HG02678 (cell line): ENCODE data around the gene CALM3.

Experiments
- ATAC-seq: cut with Tn5 transposase; IDR thresholded peaks from one replicate; pipeline ENCODE4 v1.9.1; 2021; ENCODE audit warnings: mild to moderate bottlenecking, moderate library complexity; ENCODE audit not compliant: unreplicated experiment

CALM3 gene

DNA sequence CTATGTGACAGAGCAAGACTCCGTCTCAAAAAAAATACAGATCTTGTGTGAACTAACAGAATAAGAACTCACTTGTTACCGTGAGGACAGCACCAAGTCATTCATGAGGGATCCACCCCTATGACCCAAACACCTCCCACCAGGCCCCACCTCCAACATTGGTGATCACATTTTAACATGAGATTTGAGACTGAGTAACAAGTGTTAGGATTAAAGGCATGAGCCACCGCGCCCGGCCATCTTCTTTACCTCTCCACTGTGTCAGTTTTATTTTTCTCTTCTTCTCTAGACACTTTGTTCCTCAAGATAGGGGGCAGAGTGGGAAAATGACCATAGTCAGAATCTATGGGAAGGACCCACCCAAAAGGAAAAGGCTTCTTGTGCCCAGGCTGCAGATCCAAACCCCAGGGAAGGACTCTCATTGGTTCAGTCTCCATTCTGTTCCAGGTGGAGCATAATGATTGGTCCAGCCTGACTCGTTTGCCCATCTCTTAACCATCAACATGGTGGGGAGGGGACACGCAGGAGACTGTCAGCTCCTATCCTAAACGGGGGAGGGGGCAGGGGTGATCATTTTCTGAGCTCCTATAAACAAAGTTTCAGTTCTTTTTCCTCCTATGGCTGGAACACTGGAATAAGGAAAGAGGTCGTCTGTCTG, 1.3 kb upstream of the CALM3 start:
- ATAC-seq = no peak

DNA sequence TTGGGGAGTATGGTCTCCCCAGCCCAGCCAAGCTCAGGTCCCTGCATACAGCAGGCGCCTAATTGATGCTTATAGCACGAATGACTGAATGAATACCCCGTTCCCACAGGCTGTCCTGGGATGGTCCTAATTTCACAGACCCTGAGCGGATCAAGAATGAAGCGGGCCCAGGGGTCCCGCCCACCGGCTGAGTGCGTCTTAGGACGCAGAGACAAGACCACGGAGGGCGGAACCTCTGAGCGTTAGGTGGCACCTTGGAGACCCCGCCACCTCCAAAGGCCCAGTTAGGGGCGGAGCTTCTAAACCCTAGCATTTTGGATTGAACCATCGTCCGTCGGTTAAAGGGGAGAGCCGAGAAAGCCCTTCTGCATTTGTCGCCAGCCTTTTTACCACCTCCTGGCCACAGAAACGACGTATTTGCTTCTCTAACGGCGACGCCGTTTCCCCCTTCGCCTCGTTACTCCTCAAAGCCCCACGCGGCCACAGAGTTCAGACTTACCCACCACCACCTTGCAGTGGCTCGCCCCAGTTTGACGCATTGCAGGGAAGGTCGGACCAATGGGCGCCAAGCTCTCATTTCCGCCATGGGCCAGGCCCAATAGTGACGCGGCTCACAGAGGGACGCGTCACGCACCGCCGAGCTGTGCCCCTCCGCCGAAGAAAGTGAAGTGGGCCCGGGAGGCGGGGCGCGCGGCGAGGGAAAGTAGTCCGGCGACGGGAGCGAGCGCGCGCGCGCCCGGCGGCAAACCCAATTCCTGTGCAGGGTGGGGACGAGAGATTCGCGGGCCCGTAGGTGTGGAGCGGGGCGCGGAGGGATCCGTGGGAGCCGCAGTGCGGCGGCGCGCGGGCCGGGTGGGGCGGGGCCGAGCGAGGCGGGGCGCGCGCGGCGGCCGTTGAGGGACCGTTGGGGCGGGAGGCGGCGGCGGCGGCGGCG, 479 bp upstream of the CALM3 start:
- ATAC-seq = peak; percentile 83

DNA sequence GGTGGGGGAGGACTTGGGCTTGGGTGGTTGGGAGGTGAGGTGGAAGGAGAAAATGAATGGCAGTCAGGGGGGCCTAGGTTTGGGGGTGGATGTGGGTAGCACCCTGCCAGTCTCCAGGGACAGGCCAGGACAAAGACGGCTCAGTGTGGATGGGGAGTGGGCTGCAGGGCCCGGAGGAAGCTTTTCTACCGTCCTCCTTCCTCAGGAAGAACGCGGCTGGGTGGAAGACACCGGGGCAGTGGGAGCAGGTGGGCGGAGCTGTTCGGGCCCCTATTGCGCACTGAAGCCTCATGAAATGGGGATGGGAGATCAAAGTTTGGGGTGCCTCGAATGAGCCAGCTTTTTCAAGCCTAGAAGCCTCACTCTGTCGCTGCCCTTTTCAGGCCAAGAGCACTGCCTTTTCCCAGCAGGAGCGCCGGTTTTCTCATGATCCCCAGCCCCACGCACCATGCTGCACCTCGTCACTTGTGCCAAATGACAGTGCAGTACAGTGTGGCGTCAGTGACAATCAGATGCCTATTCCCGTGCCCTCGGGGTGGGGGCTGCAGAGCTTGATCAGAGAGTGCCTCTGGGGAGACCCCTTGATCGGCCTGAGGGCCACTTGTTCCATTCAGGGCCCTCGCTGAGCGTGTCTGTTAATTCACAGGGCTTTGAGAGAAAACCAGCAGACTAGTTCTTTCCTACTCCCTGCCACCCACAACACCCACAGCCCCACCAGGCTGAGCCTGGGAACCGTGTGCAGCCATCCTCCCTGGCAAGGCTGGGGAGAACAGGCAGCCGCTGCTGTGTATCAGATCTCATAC, 1.5 kb downstream of the CALM3 start:
- no peak for ATAC-seq

GRCh38 chr19:46603195-46603637, 2.1 kb downstream of the CALM3 start:
- ATAC-seq = no peak

DNA sequence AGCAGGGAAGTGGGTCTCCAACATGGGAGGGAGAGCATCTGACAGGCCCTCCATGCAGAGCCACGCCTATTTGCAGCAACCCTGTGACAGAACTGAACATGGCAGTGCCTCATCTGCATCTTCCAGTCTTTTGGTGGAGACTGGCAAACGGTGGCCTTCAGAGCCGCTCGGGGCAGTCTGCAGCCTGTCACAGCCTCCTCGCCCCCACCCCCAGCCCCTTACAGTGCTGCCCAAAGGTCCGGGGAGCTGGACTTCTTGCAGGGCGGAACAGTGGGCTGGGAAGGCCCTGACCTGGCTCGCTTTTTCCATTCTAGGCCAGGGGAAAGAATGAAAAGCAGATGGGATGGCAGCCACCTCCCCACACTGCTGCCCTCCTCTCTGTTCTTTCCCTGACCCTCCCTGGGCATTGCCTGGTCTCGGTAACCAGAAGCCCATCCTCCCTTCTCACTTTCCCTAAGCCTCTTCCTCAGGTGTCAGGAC, 2.7 kb downstream of the CALM3 start:
- ATAC-seq = no peak

- ATAC-seq = no peak
Observed at GRCh38 chr19:46604781-46605355, 3.7 kb downstream of the CALM3 start.

- ATAC-seq = no peak
Observed at GRCh38 chr19:46605356-46605821, 4.3 kb downstream of the CALM3 start.

DNA sequence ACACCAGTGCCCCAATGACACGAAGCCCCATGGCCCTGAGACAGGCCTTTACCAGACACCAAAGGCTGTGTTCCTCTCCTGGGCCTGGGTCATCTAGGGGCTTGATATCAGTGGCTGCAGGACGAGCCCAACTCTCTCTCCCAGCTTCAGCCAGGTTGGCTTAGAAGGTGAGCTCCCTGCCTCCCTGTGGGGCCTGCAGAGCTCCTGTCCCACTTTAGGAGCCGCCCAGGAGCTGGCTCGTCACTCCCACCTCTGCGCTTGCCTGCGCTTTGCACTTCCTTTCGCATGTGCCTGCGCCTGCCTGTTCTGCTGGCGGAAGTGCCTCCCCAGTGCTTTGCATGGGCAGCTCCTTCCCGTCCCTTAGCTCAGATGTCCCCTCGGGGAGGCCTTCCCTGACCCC, 4.9 kb downstream of the CALM3 start:
- ATAC-seq = no peak

DNA sequence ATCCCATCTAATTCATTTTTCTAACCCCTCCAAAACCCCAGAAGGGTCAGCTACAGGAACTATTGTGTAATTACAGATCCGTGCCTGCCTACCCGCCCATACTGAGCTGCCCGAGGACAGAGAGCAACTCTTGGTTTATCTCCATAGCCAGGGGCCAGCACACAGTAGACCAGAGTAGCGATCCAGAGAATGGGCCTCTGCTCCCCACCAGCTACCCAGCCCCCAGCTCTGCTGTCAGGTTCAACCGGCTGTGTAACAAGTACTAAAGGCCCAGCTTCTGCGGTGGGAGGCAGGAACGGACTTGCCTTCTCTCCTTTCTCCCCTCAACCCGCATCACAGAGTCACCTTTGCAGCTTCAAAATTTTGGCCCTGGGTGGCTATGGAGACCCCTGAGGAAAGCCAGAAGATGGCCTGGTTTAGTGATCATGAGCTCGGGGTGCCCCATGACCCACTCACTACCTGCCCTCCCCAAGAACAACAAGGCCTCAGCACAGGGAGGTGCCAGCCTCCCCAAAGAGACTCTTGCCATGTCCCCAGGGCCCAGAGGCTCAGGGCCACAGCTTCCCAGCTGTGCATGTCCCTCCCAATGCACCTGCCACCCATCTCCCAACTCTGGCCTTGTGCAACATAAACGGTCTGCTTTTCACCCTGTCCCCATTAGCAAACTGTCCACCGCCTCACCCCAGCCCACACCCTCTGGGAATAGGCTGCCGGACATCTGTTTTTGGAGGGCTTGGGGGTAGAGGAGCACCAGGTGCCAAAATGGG, 5.7 kb downstream of the CALM3 start:
- no peak for ATAC-seq

GRCh38 chr19:46607448-46607841, 6.3 kb downstream of the CALM3 start:
- no peak for ATAC-seq

DNA sequence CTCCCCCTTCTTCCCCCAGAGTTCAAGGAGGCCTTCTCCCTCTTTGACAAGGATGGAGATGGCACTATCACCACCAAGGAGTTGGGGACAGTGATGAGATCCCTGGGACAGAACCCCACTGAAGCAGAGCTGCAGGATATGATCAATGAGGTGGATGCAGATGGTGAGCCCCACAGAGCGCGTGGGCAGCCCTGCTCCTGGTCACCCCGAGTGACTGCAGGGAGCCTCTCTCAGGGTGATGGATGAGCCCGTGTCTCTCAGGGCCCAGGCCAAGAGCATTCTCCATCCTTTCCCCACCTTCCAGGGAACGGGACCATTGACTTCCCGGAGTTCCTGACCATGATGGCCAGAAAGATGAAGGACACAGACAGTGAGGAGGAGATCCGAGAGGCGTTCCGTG, 7.0 kb downstream of the CALM3 start:
- ATAC-seq = no peak

- ATAC-seq = no peak
Observed at GRCh38 chr19:46608581-46609345, 7.6 kb downstream of the CALM3 start.

DNA sequence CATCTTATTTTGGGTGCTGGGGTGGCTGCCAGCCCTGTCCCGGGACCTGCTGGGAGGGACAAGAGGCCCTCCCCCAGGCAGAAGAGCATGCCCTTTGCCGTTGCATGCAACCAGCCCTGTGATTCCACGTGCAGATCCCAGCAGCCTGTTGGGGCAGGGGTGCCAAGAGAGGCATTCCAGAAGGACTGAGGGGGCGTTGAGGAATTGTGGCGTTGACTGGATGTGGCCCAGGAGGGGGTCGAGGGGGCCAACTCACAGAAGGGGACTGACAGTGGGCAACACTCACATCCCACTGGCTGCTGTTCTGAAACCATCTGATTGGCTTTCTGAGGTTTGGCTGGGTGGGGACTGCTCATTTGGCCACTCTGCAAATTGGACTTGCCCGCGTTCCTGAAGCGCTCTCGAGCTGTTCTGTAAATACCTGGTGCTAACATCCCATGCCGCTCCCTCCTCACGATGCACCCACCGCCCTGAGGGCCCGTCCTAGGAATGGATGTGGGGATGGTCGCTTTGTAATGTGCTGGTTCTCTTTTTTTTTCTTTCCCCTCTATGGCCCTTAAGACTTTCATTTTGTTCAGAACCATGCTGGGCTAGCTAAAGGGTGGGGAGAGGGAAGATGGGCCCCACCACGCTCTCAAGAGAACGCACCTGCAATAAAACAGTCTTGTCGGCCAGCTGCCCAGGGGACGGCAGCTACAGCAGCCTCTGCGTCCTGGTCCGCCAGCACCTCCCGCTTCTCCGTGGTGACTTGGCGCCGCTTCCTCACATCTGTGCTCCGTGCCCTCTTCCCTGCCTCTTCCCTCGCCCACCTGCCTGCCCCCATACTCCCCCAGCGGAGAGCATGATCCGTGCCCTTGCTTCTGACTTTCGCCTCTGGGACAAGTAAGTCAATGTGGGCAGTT, 8.6 kb downstream of the CALM3 start:
- ATAC-seq = no peak

- no peak for ATAC-seq
Observed at GRCh38 chr19:46610413-46610775, 9.3 kb downstream of the CALM3 start.

- ATAC-seq = no peak
Observed at GRCh38 chr19:46610851-46611770, 10.0 kb downstream of the CALM3 start.

DNA sequence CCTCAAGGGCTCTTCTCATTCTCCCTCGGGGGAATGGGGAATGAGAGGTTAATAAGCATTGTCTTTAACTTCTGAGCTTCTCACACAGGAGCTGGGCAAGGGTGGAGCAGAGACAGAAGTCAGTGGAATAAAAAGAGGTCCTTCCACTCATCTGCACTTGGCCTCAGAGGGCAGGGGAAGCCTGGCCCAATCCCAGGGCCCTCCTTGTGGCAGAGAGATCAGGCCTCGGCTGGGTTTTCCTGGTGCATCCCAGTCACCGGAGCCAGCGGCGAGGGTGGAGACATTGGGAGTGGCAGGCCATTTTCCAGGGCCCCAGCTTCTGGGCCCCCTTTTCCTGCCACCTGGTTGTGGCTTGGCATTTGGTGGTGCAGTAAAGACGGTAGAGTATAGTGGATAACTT, 10.6 kb downstream of the CALM3 start:
- ATAC-seq = no peak

DNA sequence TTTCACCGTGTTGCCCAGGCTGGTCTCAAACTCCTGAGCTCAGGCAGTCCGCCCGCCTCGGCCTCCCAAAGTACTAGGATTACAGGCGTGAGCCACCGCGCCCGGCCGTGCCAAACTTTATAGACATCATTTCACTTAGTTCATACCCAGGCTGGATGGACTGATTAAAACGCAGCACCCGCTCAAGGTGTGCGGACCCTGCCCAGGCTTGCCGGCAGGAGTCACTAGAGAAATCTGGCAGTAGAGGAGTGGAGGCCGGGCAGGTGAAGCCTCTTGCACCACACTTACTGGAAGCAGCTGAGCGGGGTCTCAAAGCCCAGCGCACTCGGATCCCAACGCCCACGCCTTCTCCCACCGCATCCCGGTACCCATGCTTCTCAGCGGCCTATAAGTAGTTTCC, 12.4 kb downstream of the CALM3 start:
- ATAC-seq = no peak
